Subcutaneous adipose tissue (tissue), 4 donors: ENCODE results near the gene COA3. TPM values are rescaled to one million over a fixed set of nuclear protein-coding genes. Genes with fewer than 3 reads are reported as not detected.

Source experiments
- CTCF ChIP-seq: fragments of 450-650 bp; IDR thresholded peaks from one replicate; pipeline ENCODE4 v1.5.1; 2016; ENCODE audit warnings: low read depth, mild to moderate bottlenecking, control low read depth, antibody characterized with exemption, moderate library complexity
- total RNA-seq, 4 donors: library from RNA; depleted of rRNA; stranded (reverse); fragments of >200 nt; gene quantifications; one replicate each; pipeline ENCODE4 v1.1.0, GENCODE V29; 2016

Gene COA3
- total RNA-seq, 4 donors from 2014 or later, result 51.8 to 76.6 (median 60.4) TPM

GRCh38 chr17:42832213-42832933 lies 33.9 kb upstream of the COA3 start:
- TF ChIP-seq CTCF, result no peak

GRCh38 chr17:42830971-42831370 lies 32.5 kb upstream of the COA3 start:
- TF ChIP-seq CTCF, result no peak

GRCh38 chr17:42827472-42827871 lies 29.0 kb upstream of the COA3 start:
- no peak for TF ChIP-seq CTCF

- no peak for TF ChIP-seq CTCF
These were observed 22.7 kb upstream of the COA3 start for GRCh38 chr17:42821176-42821575.

GRCh38 chr17:42819939-42820535 lies 21.5 kb upstream of the COA3 start:
- no peak for TF ChIP-seq CTCF

- TF ChIP-seq CTCF, result no peak
These were observed 19.9 kb upstream of the COA3 start for GRCh38 chr17:42818379-42818778.

- TF ChIP-seq CTCF, result no peak
These were observed 19.4 kb upstream of the COA3 start for GRCh38 chr17:42817866-42818265.
